Omental fat pad (tissue), 4 donors: ENCODE measurements around the gene PAQR5. TPM values are rescaled to one million over a fixed set of nuclear protein-coding genes. Genes with fewer than 3 reads are reported as not detected.
"Not testable (repeated sequence)": the region's sequence is repeated elsewhere in the genome, so short reads cannot be mapped to it uniquely, and the experiment has no call there.

Experiments used
- ATAC-seq: fragments of 150-250 bp; one replicate; pipeline ENCODE4 v1.9.1; 2016; ENCODE audit warnings: mild to moderate bottlenecking, moderate library complexity; ENCODE audit not compliant: low FRiP score
- DNase-seq: peaks from one replicate; pipeline ENCODE4 v3.0.0-alpha.2; 2019; ENCODE audit warnings: low spot score
- total RNA-seq, 4 donors: library from RNA; depleted of rRNA; stranded (reverse); fragments of >200 nt; gene quantifications; one replicate each; pipeline ENCODE4 v1.1.0, GENCODE V29; 2016
- TF ChIP-seq, protein P1 (sequence below), 3 donors: fragments of 450-650 bp; IDR thresholded peaks; one replicate each; pipeline ENCODE4 v1.5.1; 2016 to 2017; ENCODE audit warnings: antibody characterized with exemption in 3 of 3, mild to moderate bottlenecking in 3 of 3, moderate library complexity in 2 of 3

Gene PAQR5
- total RNA-seq, 4 donors from 2014 or later = 0.47 to 11.9 (median 0.86) TPM

DNA sequence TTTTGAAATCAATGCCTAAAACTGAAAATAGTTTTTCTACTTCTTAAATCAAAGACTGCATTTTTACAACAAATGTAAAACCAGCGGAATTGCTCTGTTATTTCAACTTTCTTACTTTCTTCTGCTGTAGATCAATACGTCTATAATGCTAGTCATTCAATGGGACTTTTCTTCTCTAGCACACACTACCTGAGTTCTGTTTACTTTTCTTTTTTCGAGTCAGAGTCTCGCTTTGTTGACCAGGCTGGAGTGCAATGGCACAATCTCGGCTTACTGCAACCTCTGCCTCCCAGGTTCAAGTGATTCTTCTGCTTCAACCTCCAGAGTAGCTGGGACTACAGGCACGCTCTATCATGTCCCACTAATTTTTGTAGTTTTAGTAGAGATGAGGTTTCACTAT is 74.7 kb downstream of the PAQR5 start:
- no peak for DNase-seq

DNA sequence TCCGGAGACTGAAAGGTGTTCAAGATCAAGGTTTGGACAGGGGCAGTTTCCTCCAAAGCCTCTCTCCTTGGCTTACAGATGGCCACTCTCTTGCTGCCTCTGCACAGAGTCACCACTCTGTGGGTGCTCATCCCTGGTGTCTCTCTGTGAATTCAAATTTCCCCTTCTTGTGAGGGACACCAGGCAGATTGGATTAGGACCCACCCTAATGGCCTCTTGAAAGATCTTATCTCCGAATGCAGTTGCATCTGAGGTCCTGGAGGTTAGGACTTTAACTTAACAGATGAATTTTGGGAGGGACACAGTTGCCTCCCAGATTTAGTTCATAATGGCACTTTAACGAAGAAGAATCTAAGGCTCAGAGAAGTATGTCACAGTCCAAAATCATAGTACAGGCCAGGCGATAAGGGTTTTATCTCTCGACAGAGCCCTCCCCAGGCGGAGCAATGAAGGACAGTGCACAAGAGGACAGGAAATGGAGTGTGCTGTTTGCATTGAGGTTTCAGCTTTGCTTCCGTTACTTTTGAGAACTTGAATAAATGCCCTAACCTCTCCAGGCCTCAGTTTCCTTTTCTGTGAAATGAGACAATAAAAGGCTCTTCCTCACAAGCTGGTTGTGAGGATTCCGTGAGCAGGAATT is 76.6 kb downstream of the PAQR5 start:
- no peak for DNase-seq
- TF ChIP-seq, protein P1, sequence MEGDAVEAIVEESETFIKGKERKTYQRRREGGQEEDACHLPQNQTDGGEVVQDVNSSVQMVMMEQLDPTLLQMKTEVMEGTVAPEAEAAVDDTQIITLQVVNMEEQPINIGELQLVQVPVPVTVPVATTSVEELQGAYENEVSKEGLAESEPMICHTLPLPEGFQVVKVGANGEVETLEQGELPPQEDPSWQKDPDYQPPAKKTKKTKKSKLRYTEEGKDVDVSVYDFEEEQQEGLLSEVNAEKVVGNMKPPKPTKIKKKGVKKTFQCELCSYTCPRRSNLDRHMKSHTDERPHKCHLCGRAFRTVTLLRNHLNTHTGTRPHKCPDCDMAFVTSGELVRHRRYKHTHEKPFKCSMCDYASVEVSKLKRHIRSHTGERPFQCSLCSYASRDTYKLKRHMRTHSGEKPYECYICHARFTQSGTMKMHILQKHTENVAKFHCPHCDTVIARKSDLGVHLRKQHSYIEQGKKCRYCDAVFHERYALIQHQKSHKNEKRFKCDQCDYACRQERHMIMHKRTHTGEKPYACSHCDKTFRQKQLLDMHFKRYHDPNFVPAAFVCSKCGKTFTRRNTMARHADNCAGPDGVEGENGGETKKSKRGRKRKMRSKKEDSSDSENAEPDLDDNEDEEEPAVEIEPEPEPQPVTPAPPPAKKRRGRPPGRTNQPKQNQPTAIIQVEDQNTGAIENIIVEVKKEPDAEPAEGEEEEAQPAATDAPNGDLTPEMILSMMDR (IDR thresholded peaks at IDR 0.05) = no peak
- no peak for ATAC-seq

More for the DNA sequence above, 74.7 kb downstream of the PAQR5 start:
- ATAC-seq = no peak
- TF ChIP-seq, protein P1 (IDR thresholded peaks at IDR 0.05) = no peak

- no peak for DNase-seq
- TF ChIP-seq, protein P1 (IDR thresholded peaks at IDR 0.05) = no peak
- ATAC-seq = no peak
Observed at GRCh38 chr15:69377216-69377970, 78.7 kb downstream of the PAQR5 start.

DNA sequence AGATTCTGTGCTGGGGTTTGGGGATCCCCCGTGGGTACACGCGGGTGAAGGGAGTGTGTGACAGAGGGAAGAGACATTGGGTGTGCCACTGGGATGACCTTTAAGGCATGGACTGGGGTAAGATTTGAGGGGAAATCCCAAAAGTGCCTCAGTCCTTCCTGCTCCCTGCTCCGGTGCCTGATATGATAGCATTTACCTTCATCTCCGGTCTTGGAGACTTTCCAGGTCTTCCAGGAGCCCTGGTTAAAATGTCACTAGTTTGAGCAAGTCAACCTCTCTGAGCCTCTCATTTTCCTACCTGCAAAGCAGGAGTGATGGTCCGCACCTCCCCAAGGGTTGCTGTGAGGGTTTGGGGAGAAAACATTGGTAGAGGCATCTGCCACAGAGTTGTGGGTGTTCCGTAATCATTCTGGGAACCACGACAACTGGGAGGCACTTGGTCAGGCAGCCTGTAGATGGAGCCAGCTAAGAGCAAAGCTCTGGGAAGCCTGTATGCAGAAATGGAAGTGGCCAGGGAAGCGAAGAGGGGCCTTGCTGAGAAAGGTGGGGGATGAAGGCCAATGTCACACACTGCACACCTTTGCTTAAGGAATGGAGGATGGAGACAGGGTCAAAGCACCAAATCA is 81.5 kb downstream of the PAQR5 start:
- no peak for ATAC-seq
- DNase-seq = no peak
- TF ChIP-seq, protein P1 (IDR thresholded peaks at IDR 0.05) = no peak

DNA sequence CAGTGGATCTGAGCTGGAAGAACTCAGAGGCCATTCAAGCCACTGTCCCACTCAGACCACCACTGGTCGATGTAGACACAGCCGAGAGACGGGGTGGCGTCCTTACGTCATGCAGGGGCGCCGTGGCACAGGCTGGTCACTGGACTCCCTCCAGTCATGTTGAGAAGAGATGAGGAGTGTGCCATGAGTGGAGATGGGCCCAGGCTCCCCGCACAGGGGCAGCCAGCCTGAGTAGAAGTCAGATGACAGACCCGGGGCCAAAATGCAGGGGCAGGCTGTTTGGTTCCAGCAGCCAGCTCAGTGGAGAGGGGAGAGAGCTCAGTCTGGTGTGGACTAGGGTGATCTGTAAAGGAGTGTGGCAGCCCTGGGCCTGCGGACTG is 82.0 kb downstream of the PAQR5 start:
- DNase-seq (no peak), ATAC-seq (no peak)
- TF ChIP-seq, protein P1 (IDR thresholded peaks at IDR 0.05) = no peak

DNA sequence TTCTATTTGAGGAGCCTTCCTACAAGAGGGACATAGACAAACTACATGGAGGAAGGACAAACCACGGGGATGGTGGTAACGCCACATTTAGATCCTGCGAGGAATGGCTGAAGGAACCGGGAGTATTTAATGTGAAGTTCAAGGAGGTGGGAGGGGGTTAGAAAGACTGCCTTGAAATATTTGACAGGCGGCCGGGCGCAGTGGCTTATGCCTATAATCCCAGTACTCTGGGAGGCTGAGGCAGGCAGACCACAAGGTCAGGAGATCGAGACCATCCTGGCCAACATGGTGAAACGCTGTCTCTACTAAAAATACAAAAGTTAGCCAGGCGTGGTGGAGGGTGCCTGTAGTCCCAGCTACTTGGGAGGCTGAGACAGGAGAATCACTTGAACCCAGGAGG is 83.5 kb downstream of the PAQR5 start:
- not testable (repeated sequence) for ATAC-seq, DNase-seq

DNA sequence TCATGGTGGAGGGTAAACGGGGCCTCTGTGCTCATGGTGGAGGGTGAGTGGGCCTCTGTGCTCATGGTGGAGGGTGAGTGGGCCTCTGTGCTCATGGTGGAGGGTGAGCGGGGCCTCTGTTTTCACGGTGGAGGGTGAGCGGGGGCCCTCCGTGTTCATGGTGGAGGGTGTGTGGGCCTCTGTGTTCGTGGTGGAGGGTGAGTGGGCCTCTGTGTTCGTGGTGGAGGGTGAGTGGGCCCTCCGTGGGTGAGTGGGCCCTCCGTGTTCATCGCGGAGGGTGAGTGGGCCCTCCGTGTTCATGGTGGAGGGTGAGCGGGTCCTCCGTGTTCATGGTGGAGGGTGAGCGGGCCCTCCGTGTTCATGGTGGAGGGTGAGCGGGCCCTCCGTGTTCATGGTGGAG is 85.4 kb downstream of the PAQR5 start:
- not testable (repeated sequence) for ATAC-seq, DNase-seq
